ENCODE measurements around the gene RAB5B. TPM values are rescaled to one million over a fixed set of nuclear protein-coding genes. Genes with fewer than 3 reads are reported as not detected.

Gene RAB5B, protein sequence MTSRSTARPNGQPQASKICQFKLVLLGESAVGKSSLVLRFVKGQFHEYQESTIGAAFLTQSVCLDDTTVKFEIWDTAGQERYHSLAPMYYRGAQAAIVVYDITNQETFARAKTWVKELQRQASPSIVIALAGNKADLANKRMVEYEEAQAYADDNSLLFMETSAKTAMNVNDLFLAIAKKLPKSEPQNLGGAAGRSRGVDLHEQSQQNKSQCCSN
- 111 TPM for total RNA-seq

DNA sequence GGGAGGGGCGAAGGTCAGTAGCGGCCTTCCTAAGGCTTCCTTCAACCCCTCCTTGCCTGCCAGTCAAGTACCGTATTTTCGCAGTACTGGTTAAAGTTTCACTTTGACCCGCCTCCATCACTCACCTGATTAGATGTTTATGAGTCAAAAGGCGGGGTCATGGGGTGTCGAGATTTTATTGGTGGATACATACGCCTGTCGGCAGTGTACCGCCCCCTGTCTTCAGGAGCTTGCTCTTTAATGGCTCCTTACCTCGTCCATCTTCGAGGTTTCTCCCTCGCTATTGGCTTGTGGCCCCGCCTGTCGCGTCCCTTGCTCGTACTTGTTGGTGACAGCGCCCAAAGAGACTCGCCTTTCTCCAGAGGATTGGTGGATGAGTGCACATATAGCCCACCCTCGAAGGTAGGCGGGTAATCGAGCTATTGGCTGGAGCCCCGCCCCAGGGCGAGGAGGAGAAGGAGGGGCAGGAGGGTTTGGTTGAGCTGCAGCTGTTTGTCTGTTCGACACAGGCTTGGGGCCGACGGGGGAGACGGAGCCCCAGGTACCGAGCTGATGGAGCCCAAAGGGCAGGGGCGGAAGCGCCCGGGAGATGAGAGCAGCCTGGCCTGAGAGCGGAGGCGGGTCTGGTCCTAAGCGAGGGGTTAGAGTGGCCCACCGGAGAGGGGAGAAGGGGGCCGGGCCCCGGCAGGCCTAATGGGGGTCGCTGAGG is at the start of gene RAB5B:
Gene RAB5B, plus strand, starts transcription at position 480 of the 709 bp plus-strand sequence. CDS start 12,883 bp downstream, outside the sequence.
- ATAC-seq = peak; percentile 94

DNA sequence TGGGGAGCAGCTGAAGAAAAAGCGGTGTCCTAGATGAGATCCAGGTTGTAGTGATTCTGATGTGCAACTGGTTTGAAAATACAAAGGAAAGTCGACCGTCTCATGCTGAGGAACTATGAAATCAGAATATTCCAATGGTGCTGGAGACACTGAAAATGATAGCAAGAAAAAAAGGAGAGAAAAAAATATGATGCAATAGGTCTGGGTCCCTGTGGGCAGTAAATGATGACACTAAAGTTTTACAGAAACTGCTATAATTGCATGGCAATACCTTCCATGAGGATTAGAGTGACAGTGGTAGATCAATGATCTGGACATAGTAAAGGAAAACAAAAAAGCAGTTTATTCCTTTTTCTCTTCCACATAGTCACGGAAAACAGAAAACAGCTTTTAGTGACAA is 48.5 kb upstream of the RAB5B start:
- ATAC-seq = no peak

DNA sequence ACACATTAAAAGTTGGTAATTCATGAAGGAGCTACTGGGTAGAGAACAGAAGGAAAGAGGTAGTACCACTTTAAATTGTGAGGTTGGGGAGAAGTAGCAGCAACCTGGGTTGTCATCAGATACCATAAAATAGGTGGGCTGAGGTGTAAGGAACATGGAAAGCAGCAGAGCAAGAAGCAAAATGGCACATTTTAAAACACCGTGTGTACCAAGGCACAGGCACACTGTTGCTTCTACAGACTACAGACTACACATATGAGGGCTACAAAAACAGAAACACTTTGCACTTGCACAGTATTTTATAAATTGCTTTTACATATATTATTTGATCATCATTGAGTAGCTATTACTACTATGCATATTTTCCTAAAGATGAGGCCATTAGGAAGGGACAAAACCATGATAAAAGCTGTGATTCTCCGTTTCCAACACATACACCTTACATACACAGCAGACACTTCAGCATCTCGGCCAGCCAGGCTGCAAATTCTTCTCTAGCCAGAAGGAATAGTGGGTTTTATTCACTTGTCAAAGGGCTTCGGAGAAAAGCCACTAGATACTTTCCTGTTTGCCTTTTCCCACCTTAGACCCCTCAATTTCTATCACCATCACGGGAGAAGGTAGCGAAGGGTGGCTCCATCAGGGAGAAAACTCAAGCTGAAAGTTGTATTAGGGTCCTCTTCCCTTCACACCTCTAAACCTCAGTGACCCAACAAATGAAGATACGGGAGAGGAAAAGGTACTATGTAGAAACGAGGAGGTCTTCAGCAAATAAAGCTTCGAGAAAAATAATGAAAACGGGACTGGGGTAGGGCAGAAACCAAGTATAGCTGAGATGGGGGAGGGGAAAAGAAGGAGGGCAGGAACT is 47.8 kb upstream of the RAB5B start:
- ATAC-seq = no peak

DNA sequence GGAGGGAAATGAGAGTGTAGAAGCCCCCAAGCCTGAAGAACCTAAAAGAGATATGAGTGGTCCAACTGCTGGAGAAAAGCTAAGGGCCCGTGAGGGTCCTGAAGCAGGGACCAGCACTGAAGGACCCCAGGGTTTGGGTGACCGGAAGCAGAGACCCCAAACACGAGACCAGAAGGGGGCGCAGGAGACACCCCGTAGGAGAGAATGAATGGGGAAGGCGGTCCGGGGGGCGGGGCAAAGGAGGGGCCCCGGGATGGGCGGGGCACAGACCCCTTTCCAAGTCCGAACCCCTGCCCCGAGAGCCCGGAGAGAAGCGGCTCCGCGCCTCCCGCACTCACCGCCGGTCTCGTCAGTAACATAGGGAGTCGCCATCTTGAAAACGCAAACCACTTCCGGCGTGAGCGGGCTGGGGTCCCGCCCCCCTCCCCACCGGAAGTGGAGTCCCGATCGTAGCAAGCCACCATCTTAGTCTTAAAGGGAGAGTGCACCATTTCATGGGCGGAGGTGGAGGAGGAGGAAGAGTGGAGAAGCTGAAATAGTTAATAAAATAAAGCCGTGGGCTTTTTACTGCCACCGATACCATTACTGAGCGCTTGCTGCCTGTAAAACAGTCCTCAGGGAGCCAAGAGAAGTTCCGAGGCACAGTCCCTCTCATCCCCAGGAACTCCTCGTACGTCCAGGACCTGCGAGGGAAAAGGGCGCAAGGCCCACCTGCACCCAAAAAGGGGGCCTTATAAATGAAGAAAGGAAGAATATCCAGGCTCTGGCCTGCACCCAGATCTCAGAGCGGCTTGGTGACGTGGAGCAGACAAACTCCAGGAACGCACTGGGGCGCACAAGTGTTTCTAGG is 46.9 kb upstream of the RAB5B start:
- ATAC-seq = peak; percentile 60

DNA sequence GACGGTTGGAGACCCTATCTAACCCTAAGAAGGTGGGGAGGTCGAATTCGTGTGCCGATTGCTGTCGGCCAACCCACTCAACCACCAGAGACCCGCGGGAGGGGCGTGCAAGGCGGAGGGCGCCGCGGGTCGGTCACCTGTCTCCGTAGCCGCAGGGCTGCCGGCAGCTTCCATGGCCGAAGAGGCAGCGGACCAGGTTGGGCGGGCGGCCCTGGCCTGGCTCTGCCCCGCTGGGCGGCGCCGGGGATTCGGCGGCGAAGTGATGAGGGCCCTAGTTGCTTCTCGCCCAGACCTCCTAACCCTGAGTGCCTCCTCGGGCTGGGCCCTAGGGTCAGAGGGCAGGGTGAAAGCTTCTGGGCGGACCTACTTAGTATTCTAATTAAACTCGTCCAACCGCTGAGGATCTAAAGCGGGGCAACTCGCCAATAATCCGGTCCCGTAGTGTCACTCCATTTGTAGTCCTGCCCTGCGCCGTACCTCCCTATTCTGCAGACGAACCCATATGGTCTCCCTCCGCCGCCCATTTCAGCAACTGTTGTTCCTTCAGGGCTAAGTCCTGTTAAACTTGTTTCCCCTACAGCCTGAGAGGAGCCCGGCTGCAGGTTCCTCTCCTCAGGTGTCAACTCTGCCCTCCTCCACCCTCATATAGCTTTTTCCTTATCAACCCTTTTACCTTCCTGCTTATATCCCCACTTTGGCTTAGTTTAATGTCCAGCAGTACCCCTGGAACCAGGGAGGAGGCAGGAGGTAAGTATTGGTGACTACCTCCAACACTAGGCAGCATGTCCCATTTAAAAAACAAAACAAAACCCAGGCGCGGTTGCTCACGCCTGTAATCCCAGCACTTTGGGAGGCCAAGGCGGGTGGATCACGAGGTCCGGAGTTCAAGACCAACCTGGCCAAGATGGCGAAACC is 46.0 kb upstream of the RAB5B start, which contains the start of gene PYM1:
Gene PYM1, minus strand, starts transcription at position 307 of the 915 bp plus-strand sequence. Its CDS starts 133 bp downstream, at position 174.
- peak; percentile 71 for ATAC-seq

DNA sequence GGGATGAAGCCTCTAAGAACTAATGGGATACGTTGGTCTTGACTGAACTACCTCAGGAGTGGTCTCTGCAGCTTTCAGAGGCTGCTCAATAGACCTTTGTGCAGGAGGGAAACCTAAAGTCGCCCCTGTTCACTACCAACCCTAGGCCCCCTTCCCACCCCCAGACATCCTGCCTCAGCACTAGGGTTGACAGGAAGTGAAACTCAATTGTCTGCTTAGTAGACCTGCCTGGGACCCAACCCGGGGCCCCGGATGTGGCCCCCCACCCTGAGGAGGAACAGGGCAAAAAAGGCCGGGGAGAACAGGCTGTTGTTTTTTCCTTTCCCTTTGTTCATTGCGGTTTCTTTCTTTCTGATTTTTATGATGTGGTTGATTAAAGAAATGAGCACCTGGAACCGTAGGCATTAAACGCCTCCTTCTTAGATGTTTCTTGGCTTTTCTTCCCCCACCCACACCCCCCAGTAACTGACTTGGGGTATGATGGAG is 44.5 kb upstream of the RAB5B start:
- ATAC-seq = no peak

DNA sequence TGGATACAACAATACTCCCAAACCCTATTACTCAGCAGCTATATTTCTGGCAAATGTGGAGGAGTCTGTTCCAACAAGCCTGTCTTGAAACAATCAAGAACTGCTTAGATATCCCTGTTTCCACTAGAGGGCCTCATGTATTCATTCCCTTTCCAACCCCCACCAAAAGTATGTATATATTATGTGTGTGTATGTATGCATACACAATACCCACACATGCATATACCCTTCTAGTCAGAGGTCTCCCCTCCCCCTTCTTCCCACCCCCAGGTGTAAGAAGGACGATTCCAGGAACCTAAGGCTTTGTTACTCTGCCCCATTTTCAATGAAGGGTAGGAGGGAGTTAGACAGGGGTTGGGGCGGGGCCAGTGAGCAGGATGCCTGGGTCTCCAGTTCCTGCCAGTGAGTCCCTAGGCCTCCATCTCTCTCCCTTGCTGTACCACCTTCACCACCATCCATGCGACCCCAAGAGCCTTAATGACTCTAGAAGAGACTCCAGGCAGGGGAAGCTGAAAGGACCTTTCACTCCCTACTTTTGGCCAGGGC is 43.0 kb upstream of the RAB5B start, which contains the start of gene DGKA:
Gene DGKA, plus strand, starts transcription at position 392 of the 546 bp plus-strand sequence. CDS start 5,342 bp downstream, outside the sequence.
- peak; percentile 35 for ATAC-seq

DNA sequence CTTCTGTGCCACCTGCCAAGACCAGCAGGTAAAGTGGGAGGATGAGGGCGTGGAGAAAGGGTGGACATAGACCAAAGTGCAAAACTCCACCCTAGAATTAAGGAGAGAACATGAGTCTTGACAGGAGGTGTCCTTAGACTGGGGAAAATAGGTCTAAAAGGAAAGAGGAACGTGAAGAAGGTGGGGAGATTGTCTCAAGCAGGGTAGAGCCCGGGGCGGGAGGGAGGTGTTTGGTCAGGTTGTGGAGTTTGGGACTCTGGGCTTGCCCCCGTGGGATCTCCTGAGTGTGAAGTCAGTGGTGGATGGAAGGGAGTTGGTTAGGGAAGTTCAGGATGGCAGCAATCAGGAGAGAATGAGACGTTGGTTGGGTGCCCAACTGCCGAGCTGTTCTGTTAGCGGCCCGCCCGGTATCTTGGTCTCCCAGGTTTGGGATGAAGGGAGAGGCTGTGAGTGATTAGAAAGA is 42.5 kb upstream of the RAB5B start:
- no peak for ATAC-seq

DNA sequence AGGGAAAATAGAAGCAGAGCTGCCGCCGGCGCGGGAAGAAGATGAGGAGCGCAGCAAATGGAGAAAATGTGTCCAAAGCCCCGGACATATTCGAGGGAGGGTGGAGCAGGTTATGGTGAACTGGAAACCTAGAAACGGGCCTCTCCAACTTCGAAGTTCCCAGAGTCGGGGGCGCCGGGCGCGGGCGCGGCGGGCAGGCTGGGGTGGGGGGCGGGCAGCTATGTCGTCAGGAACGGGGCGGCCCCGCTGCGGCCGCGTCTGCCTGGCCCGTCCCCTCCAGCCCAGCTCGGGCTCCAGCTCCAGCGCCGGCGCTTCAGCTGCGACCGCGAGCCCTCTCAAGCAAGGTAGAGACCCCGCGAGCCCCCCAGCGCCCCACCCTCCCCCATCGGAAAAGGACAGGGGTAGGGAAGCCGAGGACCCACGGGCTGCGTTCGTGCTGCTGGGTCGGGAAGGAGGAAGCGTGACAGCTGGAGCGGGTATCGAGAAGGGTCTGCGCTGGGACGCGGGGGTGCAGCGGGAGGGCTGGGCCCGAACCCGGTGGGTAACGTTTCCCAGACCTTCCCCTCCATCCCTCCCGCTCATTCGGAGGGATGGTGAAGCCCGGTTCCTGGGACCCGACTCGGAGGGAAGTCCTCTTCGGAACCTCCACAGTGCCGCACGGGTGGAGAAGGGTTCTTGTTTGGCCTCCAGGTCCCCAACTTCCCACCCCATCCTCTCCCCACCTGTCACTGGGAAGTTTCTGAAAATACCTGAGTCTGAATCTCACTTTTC is 41.9 kb upstream of the RAB5B start:
- ATAC-seq = peak; percentile 9

DNA sequence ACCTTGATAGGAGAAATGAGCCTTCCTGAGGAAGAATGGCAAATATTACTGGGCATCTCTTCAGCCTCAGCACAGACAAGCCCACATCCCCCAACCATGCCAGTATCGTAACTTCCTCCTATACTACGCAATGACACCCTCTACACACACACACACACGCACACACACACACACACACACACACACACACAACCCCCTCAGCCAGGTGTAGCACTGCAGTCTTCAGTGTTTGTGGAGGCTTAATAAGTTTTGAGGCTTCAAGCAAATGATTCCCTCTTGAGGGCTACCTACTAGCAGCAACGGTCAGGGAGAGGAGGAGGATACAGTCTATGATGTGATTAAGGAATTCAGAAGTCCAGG is 41.3 kb upstream of the RAB5B start:
- peak; percentile 22 for ATAC-seq

DNA sequence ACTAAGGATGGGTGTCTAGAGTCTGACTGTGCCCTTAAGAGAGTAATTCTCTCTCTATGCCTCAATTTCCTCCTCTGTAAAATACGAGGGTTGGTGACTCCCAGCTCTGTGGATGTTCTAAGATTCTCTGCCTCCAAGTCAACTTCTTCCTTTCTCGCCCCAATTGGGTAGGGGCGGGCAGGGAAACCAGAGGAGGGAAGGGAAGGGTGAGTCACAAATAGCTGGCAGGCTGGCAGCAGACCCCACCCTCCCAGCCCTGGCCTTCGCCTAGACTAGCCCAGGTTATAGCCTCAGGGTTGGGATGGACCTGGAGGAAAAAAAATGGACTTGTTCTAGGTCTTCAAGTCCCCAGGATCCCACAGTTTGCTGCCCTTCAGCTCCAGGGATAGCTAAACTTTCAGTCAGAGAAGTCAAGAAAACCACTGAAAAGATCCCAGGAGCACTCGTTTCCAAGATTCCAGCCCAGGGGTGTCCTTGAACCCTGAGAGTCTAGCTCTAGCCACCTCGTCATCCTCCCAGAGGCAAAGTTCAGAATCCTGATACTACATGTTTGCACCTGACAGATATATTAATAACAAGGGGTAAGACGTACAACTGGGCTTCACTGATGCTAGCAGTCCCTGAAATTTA is 40.6 kb upstream of the RAB5B start:
- peak; percentile 66 for ATAC-seq

DNA sequence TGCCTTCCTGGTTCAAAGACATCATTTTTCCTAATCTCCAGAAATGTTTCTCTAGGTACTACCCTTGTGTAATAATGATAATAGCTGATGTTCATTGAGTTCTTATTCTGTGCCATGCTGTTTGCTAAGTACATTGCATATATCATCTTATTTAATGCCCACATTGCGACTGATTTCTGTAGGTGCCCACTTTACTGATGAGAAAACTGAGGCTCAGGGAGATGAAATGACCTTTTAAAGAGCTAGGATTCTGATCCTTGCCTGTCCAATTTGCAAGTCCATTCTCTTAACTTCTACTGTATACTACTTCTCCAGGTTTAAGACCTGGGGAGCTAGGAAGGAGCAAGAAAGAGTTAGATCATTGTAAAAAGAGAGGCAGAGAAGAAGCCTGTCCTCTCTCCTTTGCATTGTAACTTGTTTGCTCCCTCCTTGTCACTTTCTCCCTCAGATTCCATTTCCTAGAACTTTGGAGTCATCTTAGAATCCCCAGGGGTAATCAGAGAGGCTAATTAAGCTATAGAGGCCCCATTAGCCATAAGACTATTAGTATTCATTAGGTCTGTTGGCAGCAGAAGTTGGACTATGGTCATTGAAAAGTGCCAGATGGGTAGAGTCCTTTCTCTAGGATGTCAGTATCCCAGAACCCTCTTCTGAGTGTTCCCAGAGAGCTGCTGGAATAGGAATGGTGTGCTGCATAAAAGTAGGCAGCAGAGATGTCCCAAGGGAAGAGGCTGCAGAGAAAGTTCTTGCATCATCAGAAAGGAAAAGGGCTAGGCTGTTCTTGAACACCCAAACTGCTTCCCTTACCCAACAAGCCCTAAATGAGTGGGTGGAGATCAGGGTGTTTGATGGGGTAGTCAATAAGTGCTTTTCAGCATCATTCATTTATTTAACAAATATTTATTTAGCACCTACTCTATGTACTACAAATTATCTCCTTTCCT is 39.8 kb upstream of the RAB5B start:
- ATAC-seq = no peak

DNA sequence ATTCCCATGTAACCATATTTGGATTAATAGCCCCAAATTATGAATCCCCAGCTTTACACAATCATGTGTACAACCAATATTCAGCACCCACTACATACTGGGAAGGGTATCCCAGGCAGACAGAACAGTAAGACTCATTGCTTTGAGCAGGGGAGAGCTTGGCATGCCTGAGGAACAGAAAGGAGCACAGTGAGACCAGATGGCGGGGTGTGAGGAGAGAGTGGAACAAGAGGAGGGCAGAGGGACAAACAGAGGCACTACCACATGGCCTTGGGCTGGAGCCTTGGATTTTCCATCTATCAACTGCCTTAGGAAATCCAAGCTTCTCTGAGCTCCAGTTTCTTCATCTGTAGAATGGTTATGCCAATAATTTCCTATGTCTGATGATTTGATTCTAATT is 39.1 kb upstream of the RAB5B start:
- no peak for ATAC-seq

DNA sequence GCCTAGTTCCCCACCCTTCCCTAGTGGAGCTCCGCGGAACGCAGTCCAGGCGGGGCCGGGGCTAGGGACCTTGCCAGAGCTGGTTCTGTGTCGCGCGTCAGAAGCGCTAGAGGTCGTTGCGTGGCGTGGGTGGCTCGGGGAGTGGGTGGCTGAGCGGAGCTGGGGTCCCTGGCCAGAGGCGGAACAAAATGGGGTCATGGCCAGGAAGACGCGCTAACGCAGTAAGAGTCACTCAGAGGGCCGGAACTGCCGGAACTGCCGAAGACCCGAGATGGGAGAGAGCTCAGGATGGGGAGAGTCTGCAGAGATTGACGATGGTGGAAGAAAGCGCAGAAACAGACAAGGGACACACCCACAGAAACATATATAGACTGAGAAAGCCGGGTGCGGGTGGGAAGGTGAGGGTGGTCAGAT is 38.1 kb upstream of the RAB5B start:
- no peak for ATAC-seq

DNA sequence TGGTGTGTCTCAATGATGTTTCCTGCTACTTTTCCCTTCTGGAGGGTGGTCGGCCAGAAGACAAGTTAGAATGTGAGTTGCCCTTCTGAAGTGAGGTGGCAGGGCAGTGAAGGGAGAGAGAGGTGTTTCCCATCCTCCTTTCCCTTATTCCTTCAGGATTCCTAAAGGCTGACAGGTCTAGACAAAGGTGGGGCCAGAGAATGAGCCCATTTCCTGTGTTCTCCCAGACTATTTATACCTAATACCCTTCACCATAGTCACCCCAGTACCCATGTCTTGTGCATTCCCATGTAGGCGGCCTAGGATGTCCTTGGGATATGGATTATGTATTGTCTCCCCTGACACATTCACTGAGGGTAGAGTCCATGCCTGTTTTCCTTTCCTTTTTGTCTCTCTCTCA is 35.9 kb upstream of the RAB5B start:
- ATAC-seq = no peak

DNA sequence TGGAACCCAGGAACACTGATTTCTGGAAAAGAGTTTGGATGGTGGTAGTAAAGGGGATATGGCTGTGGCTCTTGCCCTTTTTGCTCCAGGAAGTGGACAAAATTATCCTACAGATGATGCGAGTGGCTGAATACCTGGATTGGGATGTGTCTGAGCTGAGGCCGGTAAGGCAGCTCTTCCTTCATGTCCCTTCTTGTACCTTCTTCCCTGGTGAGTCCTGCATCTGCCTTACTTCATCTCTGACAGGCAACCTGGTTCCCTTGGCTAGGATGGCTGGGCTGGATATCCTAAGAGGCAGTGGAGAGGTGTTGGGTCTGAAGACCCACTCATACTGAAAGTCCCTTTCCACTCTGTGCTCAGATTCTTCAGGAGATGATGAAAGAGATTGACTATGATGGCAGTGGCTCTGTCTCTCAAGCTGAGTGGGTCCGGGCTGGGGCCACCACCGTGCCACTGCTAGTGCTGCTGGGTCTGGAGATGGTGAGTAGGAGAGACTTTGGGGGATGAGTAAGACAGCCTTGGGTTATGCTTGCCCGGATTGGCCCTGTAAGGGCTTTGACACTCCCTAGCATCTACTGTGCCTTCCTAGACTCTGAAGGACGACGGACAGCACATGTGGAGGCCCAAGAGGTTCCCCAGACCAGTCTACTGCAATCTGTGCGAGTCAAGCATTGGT is 34.9 kb upstream of the RAB5B start:
- peak; percentile 37 for ATAC-seq

DNA sequence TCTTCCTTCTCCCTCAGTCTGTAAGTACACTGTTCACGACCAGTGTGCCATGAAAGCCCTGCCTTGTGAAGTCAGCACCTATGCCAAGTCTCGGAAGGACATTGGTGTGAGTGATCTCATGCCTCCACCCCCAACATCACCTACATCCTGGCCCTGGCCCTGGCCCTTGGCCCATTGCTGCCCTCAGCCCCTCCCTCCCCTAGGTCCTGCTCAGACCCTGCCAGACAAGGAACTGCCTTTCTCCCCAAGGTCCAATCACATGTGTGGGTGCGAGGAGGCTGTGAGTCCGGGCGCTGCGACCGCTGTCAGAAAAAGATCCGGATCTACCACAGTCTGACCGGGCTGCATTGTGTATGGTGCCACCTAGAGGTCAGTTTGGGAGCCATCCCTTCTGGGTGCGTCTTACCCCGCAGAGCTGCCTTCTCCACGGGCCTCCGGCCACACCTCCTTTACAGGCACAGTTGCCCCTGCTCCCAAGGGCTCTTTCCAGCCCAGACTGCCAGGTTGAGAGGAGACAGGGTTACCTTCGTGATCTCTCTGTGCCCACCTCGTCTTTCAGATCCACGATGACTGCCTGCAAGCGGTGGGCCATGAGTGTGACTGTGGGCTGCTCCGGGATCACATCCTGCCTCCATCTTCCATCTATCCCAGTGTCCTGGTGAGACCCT is 33.7 kb upstream of the RAB5B start:
- ATAC-seq = peak; percentile 89
